Liver (tissue), 9 donors: ENCODE results near the gene RRN3. TPM values are rescaled to one million over a fixed set of nuclear protein-coding genes. Genes with fewer than 3 reads are reported as not detected.
"Not testable (repeated sequence)": the region's sequence is repeated elsewhere in the genome, so short reads cannot be mapped to it uniquely, and the experiment has no call there.

Source experiments
- DNase-seq: peaks from one replicate; pipeline ENCODE4 v3.0.0-alpha.2; 2017; ENCODE audit warnings: low spot score
- H3K27ac ChIP-seq, 2 donors: one replicate each; pipeline ENCODE4 v1.7.0; 2013; ENCODE audit warnings: inconsistent platforms in 2 of 2, low read length in 2 of 2, control low read depth in 1 of 2, low read depth in 1 of 2, mild to moderate bottlenecking in 1 of 2
- H3K27me3 ChIP-seq, 4 donors: one replicate each; pipeline versions ENCODE4 v1.6.1 to v1.7.0; 2013; ENCODE audit warnings: low read length in 3 of 4, inconsistent platforms in 1 of 4, mild to moderate bottlenecking in 1 of 4, moderate library complexity in 1 of 4; ENCODE audit not compliant: control insufficient read depth in 4 of 4, insufficient read depth in 4 of 4
- H3K36me3 ChIP-seq, 4 donors: one replicate each; pipeline versions ENCODE4 v1.6.1 to v1.7.0; 2013; ENCODE audit warnings: low read length in 3 of 4, mild to moderate bottlenecking in 3 of 4, low read depth in 1 of 4, moderate library complexity in 1 of 4; ENCODE audit not compliant: control insufficient read depth in 4 of 4, insufficient read depth in 3 of 4
- H3K4me1 ChIP-seq, 4 donors: one replicate each; pipeline versions ENCODE4 v1.6.1 to v1.7.0; 2013; ENCODE audit warnings: low read length in 3 of 4, mild to moderate bottlenecking in 3 of 4, moderate library complexity in 1 of 4; ENCODE audit not compliant: control insufficient read depth in 4 of 4, insufficient read depth in 4 of 4
- H3K4me3 ChIP-seq, 3 donors: one replicate each; pipeline versions ENCODE4 v1.6.1 to v1.7.0; 2013; ENCODE audit warnings: low read length in 3 of 3, control low read depth in 1 of 3, low read depth in 1 of 3, mild to moderate bottlenecking in 1 of 3
- H3K9ac ChIP-seq, 2 donors: one replicate each; pipeline ENCODE4 v1.7.0; 2013; ENCODE audit warnings: low read length in 2 of 2, mild to moderate bottlenecking in 2 of 2, moderate library complexity in 2 of 2, control low read depth in 1 of 2, low read depth in 1 of 2
- H3K9me3 ChIP-seq, 4 donors: one replicate each; pipeline versions ENCODE4 v1.6.1 to v1.7.0; 2013; ENCODE audit warnings: low read length in 3 of 4; ENCODE audit not compliant: control insufficient read depth in 4 of 4
- RAD21 ChIP-seq, 2 donors: IDR thresholded peaks; 2 replicates each; pipeline ENCODE4 v1.6.1; 2016; ENCODE audit warnings: antibody characterized with exemption in 2 of 2, mild to moderate bottlenecking in 2 of 2
- WGBS: extraction: QIAGEN DNeasy Blood & Tissue Kit; methylation state at CpG from one replicate; pipeline ENCODE4 v1.1.7; 2013; 5-methylcytosine and 5-hydroxymethylcytosine counted together
- polyA plus RNA-seq, 2 donors: library from polyadenylated mRNA; stranded (reverse) in 1 of 2; unstranded in 1 of 2; fragments of 200-250 nt in 1 of 2; fragments of >200 nt in 1 of 2; fragmentation: Nextera tagmentation in 1 of 2; extraction: Ambion mirVana in 1 of 2; gene quantifications; one replicate each; pipeline versions ENCODE4 v1.2.1 to v1.2.3, GENCODE V29; 2013 to 2015
- total RNA-seq, 2 donors: library from RNA; depleted of rRNA; stranded (reverse); fragments of >200 nt; gene quantifications; one replicate each; pipeline ENCODE4 v1.2.3, GENCODE V29; 2014
- donor health status: healthy.
- donor health status: healthy.
- donor health status: healthy.
- donor health status: healthy.
- donor health status: healthy.

The RRN3 gene
- total and polyA plus RNA-seq, 4 donors: 8.2 to 28.4 (median 16.3) TPM

GRCh38 chr16:15100372-15100987 is 6.4 kb upstream of the RRN3 start:
- H3K36me3 ChIP-seq, H3K4me3 ChIP-seq, H3K27ac ChIP-seq, H3K27me3 ChIP-seq, DNase-seq, H3K9ac ChIP-seq, H3K9me3 ChIP-seq, H3K4me1 ChIP-seq: not testable (repeated sequence)
- 87% methylated on average over 5 of the region's 5 CpGs for WGBS

- WGBS: 94% methylated on average over 2 of the region's 2 CpGs
- not testable (repeated sequence) for DNase-seq, H3K27ac ChIP-seq, H3K36me3 ChIP-seq, H3K9me3 ChIP-seq, H3K9ac ChIP-seq, H3K4me3 ChIP-seq, H3K27me3 ChIP-seq, H3K4me1 ChIP-seq
These were observed 5.4 kb upstream of the RRN3 start for GRCh38 chr16:15099366-15099909.

GRCh38 chr16:15096583-15096972 is 2.5 kb upstream of the RRN3 start:
- WGBS: 52% methylated on average over 9 of the region's 9 CpGs
- Histone ChIP-seq H3K4me1 (peaks cover 4 to 15% (median 5%) of the 10 kb centered on the region in 4 donors), H3K27ac (peak overlapping the region in 1 of 2 donors; percentile 35)
- not testable (repeated sequence) for H3K9me3 ChIP-seq, H3K27me3 ChIP-seq, H3K36me3 ChIP-seq, H3K4me3 ChIP-seq, H3K9ac ChIP-seq, DNase-seq

- Histone ChIP-seq H3K4me1 (peaks cover 4 to 15% (median 5%) of the 10 kb centered on the region in 4 donors), H3K9ac (peak overlapping the region; percentile 10 to 64), H3K4me3 (peak overlapping the region; percentile 47 to 78 (median 57)), H3K27ac (peak overlapping the region; percentile 49 to 60)
- not testable (repeated sequence) for H3K36me3 ChIP-seq, H3K27me3 ChIP-seq, H3K9me3 ChIP-seq, DNase-seq
- 7% methylated on average over 12 of the region's 14 CpGs for WGBS
These were observed 509 bp downstream of the RRN3 start for GRCh38 chr16:15093571-15093954.

- H3K4me3 ChIP-seq, H3K36me3 ChIP-seq, H3K27me3 ChIP-seq, H3K9me3 ChIP-seq, H3K27ac ChIP-seq, DNase-seq, H3K9ac ChIP-seq: not testable (repeated sequence)
- WGBS: 52% methylated on average over 1 of the region's 1 CpG
- H3K4me1 ChIP-seq: peaks cover under 1 to 13% (median 3%) of the 10 kb centered on the region in 4 donors
- peak; percentile 11 to 19 for TF ChIP-seq RAD21 (IDR thresholded peaks at IDR 0.05)
These were observed 3.3 kb downstream of the RRN3 start for GRCh38 chr16:15090663-15091269.

- not testable (repeated sequence) for H3K4me3 ChIP-seq, H3K27me3 ChIP-seq, H3K9me3 ChIP-seq, H3K27ac ChIP-seq, H3K4me1 ChIP-seq, H3K9ac ChIP-seq, DNase-seq
- 86% methylated on average over 3 of the region's 3 CpGs for WGBS
- H3K36me3 ChIP-seq: peaks cover 4 to 21% (median 16%) of the 10 kb centered on the region in 4 donors
These were observed 11.3 kb downstream of the RRN3 start for GRCh38 chr16:15082788-15083187.

GRCh38 chr16:15080883-15081282 is 13.2 kb downstream of the RRN3 start:
- 97% methylated on average over 1 of the region's 1 CpG for WGBS
- H3K36me3 ChIP-seq: peaks cover 5 to 23% (median 17%) of the 10 kb centered on the region in 4 donors

GRCh38 chr16:15076161-15076560 is 17.9 kb downstream of the RRN3 start:
- H3K27ac ChIP-seq, H3K9ac ChIP-seq, DNase-seq, H3K27me3 ChIP-seq, H3K9me3 ChIP-seq, H3K4me1 ChIP-seq, H3K4me3 ChIP-seq: not testable (repeated sequence)
- 85% methylated on average over 2 of the region's 2 CpGs for WGBS
- H3K36me3 ChIP-seq: peaks cover 8 to 33% (median 26%) of the 10 kb centered on the region in 4 donors

More at GRCh38 chr16:15080883-15081282, 13.2 kb downstream of the RRN3 start:
- not testable (repeated sequence) for H3K27ac ChIP-seq, H3K4me3 ChIP-seq, H3K9me3 ChIP-seq, H3K9ac ChIP-seq, DNase-seq, H3K27me3 ChIP-seq, H3K4me1 ChIP-seq
